ENCODE results near the gene RGPD6.
"Not testable (repeated sequence)": the region's sequence is repeated elsewhere in the genome, so short reads cannot be mapped to it uniquely, and the experiment has no call there.

DNA sequence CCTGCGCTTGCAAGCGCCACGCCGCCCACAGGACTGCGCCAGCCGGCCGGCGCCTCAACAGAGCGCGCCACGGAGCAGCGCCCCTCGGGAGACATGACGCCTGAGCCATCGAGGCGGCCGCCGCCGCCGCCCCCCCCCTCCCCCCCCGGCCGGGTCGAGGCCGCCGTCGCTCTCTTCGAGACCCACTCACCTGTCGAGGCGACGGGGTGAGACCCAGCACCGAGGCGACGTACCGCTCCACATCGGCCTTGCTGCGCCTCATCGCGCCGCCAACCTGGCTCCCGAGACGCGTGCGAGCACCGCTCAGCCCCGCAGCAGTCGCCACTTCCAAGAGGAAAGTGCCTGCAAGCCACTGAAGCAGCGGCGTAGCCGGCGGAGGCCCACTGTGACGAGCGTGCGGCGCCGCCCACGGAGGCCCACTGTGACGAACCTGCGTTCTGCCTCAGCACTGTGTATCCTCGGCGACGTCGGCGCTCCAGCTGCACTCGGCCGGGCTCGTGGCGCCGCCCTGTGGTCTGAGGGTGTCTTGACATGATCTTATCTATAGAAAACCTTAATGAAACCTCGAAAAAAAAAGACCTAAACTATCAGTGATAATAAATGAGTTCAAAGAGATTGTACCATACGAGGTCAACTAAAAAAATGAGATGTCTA lies at the start of gene RGPD6:
- TF ChIP-seq, protein P1, sequence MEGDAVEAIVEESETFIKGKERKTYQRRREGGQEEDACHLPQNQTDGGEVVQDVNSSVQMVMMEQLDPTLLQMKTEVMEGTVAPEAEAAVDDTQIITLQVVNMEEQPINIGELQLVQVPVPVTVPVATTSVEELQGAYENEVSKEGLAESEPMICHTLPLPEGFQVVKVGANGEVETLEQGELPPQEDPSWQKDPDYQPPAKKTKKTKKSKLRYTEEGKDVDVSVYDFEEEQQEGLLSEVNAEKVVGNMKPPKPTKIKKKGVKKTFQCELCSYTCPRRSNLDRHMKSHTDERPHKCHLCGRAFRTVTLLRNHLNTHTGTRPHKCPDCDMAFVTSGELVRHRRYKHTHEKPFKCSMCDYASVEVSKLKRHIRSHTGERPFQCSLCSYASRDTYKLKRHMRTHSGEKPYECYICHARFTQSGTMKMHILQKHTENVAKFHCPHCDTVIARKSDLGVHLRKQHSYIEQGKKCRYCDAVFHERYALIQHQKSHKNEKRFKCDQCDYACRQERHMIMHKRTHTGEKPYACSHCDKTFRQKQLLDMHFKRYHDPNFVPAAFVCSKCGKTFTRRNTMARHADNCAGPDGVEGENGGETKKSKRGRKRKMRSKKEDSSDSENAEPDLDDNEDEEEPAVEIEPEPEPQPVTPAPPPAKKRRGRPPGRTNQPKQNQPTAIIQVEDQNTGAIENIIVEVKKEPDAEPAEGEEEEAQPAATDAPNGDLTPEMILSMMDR (IDR thresholded peaks at IDR 0.05; ENCODE audit: poor library complexity, severe bottlenecking) = not testable (repeated sequence)
- TF ChIP-seq, protein P2, sequence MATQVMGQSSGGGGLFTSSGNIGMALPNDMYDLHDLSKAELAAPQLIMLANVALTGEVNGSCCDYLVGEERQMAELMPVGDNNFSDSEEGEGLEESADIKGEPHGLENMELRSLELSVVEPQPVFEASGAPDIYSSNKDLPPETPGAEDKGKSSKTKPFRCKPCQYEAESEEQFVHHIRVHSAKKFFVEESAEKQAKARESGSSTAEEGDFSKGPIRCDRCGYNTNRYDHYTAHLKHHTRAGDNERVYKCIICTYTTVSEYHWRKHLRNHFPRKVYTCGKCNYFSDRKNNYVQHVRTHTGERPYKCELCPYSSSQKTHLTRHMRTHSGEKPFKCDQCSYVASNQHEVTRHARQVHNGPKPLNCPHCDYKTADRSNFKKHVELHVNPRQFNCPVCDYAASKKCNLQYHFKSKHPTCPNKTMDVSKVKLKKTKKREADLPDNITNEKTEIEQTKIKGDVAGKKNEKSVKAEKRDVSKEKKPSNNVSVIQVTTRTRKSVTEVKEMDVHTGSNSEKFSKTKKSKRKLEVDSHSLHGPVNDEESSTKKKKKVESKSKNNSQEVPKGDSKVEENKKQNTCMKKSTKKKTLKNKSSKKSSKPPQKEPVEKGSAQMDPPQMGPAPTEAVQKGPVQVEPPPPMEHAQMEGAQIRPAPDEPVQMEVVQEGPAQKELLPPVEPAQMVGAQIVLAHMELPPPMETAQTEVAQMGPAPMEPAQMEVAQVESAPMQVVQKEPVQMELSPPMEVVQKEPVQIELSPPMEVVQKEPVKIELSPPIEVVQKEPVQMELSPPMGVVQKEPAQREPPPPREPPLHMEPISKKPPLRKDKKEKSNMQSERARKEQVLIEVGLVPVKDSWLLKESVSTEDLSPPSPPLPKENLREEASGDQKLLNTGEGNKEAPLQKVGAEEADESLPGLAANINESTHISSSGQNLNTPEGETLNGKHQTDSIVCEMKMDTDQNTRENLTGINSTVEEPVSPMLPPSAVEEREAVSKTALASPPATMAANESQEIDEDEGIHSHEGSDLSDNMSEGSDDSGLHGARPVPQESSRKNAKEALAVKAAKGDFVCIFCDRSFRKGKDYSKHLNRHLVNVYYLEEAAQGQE (IDR thresholded peaks at IDR 0.05; ENCODE audit: borderline replicate concordance) = not testable (repeated sequence)
- not testable (repeated sequence) for TF ChIP-seq EZH2 (IDR thresholded peaks at IDR 0.05; ENCODE audit: borderline replicate concordance, insufficient read depth, low read length, poor library complexity, severe bottlenecking); MXI1 (conservative IDR thresholded peaks at IDR 0.05; ENCODE audit: poor library complexity, severe bottlenecking); TAF1 (IDR thresholded peaks at IDR 0.05; ENCODE audit: low read depth); POLR2AphosphoS5 (IDR thresholded peaks at IDR 0.05); RAD21 (conservative IDR thresholded peaks at IDR 0.05); EP300 (conservative IDR thresholded peaks at IDR 0.05; ENCODE audit: poor library complexity, severe bottlenecking); SMC3 (conservative IDR thresholded peaks at IDR 0.05; ENCODE audit: poor library complexity)
